ENCODE data around the gene RPS6KC1. TPM values are rescaled to one million over a fixed set of nuclear protein-coding genes. Genes with fewer than 3 reads are reported as not detected.

RPS6KC1 gene
- total RNA-seq, 6 donors from 2014 or later, result 8.3 to 31.4 (median 15.1) TPM

DNA sequence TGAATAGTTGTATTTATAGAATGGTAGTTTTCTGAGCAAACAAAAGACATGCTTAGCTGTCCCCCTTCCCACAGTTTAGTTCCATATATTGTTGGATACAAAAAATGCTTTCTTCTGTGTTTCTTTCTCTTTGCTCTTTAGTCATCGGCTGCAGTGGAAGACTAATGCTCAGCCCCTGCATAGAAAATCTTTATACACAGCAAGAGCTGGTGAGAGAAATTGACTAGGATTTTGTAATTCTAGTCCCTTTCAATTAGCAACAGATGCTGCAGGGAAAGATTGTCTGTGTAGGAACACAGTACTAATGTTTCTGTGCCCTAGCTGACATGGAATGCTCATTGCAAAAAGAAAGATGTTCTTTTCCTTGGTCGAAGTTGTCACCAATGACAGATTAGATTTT, 200.9 kb downstream of the RPS6KC1 start:
- TF ChIP-seq POLR2A (IDR thresholded peaks at IDR 0.05), result no peak
- TF ChIP-seq, protein P1, sequence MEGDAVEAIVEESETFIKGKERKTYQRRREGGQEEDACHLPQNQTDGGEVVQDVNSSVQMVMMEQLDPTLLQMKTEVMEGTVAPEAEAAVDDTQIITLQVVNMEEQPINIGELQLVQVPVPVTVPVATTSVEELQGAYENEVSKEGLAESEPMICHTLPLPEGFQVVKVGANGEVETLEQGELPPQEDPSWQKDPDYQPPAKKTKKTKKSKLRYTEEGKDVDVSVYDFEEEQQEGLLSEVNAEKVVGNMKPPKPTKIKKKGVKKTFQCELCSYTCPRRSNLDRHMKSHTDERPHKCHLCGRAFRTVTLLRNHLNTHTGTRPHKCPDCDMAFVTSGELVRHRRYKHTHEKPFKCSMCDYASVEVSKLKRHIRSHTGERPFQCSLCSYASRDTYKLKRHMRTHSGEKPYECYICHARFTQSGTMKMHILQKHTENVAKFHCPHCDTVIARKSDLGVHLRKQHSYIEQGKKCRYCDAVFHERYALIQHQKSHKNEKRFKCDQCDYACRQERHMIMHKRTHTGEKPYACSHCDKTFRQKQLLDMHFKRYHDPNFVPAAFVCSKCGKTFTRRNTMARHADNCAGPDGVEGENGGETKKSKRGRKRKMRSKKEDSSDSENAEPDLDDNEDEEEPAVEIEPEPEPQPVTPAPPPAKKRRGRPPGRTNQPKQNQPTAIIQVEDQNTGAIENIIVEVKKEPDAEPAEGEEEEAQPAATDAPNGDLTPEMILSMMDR (IDR thresholded peaks at IDR 0.05), result no peak
- no peaks in the 10 kb centered on the region for H3K27me3 ChIP-seq
- no peak for ATAC-seq (ENCODE audit: low FRiP score in 2 of 2)
- H3K36me3 ChIP-seq, result no peaks in the 10 kb centered on the region
- H3K4me3 ChIP-seq, result no peak overlapping the region
- WGBS, 2 donors, result 66 to 75% methylated on average over 2 of the region's 2 CpGs
- H3K27ac ChIP-seq, result no peak overlapping the region
- H3K9me3 ChIP-seq, result no peaks in the 10 kb centered on the region
- H3K4me1 ChIP-seq, result no peaks in the 10 kb centered on the region
- no peak for DNase-seq

- Histone ChIP-seq H3K27ac (no peak overlapping the region), H3K4me3 (no peak overlapping the region), H3K36me3 (no peaks in the 10 kb centered on the region), H3K27me3 (no peaks in the 10 kb centered on the region), H3K9me3 (no peaks in the 10 kb centered on the region), H3K4me1 (no peaks in the 10 kb centered on the region)
- TF ChIP-seq, protein P1 (IDR thresholded peaks at IDR 0.05), result no peak
- TF ChIP-seq EP300 (IDR thresholded peaks at IDR 0.05), result no peak
- TF ChIP-seq POLR2AphosphoS5 (IDR thresholded peaks at IDR 0.05), result no peak
- TF ChIP-seq POLR2A (IDR thresholded peaks at IDR 0.05), result no peak
- 81 to 90% methylated on average over 3 of the region's 3 CpGs for WGBS, 2 donors
- DNase-seq (no peak), ATAC-seq (ENCODE audit: low FRiP score in 2 of 2) (no peak)
Observed at GRCh38 chr1:213256438-213257087, 205.5 kb downstream of the RPS6KC1 start.

DNA sequence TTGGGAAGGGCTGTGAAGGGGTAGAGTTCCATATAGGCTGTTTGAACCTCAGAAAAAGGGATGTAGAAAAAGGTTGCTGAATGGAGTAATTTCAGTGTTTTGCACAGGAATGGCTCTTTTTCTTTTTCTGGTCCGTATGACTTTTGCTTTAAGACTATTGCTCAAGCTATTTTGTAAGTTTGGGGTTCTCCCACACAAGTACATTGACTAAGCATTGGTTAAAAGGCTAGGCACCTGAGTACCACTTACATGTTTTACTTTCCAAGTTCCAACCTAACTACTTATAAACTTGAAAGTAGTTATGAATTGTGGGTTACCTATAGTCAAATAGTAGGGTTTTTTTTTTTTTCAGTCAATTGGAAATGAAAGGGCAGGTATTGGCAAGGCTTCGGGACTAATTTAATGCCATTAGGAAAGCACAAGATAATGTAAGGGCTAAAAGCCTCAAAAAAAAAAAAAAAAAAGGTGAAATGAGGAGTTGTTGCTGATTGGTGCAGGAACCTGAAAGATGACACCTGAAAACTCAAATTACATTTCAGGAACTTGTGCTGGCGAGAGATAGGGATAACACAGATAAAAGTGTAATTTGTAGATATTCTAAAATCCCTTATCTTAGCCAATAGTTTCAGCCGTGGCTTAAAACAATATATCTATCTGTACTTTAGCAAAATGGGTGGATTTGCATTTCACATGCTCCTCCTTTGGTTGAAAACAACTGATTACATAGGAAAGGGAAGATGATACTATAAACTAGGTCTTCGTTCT, 209.5 kb downstream of the RPS6KC1 start:
- Histone ChIP-seq H3K9me3 (no peaks in the 10 kb centered on the region), H3K36me3 (peaks cover 0 to 7% (median 0%) of the 10 kb centered on the region in 4 donors), H3K4me3 (no peak overlapping the region), H3K27me3 (no peaks in the 10 kb centered on the region), H3K27ac (no peak overlapping the region), H3K4me1 (no peaks in the 10 kb centered on the region)
- DNase-seq (no peak), ATAC-seq (ENCODE audit: low FRiP score in 2 of 2) (no peak)
- 70 to 74% methylated on average over 5 of the region's 5 CpGs for WGBS, 2 donors
- TF ChIP-seq POLR2AphosphoS5 (IDR thresholded peaks at IDR 0.05) (no peak), POLR2A (IDR thresholded peaks at IDR 0.05) (no peak), EP300 (IDR thresholded peaks at IDR 0.05) (no peak)
- TF ChIP-seq, protein P1 (IDR thresholded peaks at IDR 0.05), result no peak

DNA sequence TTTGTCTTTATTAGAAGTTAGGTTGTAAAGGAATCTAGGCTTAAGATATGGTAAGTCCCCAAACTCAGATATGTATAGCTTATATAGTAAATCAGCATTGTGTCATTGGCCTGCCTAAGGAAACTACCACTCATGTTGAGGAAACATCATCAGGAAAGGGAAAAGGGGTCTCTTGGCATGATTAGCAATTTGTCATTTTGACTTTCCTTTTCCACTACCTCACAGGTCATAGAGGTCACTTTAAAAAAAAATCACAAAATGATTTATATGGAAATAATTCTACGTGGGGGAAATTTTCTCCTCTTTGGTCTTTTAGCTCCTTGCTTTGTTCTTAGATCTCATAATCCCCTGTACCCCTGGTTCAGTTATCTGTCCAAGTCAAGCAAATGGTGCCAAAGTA, 213.5 kb downstream of the RPS6KC1 start:
- H3K27me3 ChIP-seq, result no peaks in the 10 kb centered on the region
- no peak for ATAC-seq (ENCODE audit: low FRiP score in 2 of 2)
- no peak for DNase-seq
- no peak for TF ChIP-seq POLR2A (IDR thresholded peaks at IDR 0.05)
- H3K4me1 ChIP-seq, result no peaks in the 10 kb centered on the region
- H3K36me3 ChIP-seq, result peaks cover 0 to 7% (median 0%) of the 10 kb centered on the region in 4 donors
- H3K9me3 ChIP-seq, result peaks cover 0 to 11% (median 0%) of the 10 kb centered on the region in 4 donors
- H3K27ac ChIP-seq, result no peak overlapping the region
- WGBS, 2 donors, result 87 to 96% methylated on average over 1 of the region's 1 CpG
- no peak overlapping the region for H3K4me3 ChIP-seq

DNA sequence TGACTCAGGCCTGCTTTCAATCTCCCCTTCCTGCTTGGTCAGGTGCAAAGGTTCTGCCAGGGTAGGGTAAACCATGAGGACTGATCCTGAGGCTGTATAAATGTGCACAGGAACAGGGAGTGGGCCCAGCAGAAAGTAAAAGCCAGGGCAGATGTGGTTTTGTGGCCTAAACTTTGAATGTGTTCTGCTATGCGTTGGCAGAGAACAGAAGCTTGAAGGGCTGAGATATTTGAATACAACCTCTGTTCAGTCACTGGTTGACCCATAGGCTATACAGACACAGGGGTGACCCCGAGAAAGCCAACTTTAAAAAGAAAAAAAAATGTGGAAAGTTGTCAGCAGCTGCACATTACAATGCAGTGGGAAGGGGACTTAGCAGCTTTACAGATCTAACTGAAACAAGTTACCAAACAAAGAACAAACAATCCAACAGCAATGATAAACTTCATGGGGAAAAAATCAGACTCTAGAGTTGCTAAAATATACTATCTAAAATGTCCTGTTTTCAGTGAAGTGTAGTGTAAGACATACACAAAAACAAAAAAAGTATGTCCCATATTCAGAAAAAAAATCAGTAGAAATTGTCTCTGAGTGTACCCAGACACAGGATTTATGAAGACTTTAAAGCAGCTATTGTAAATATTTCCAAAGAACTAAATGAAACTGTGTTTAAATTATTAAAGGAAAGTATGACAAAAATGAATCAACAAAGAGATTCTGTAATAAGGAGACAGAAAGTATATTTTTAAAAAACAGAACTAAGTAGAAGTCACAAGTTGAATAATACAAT, 216.1 kb downstream of the RPS6KC1 start:
- Histone ChIP-seq H3K36me3 (peaks cover 0 to 8% (median 0%) of the 10 kb centered on the region in 4 donors), H3K27ac (no peak overlapping the region), H3K9me3 (peaks cover 0 to 11% (median 0%) of the 10 kb centered on the region in 4 donors), H3K27me3 (no peaks in the 10 kb centered on the region), H3K4me1 (no peaks in the 10 kb centered on the region), H3K4me3 (no peak overlapping the region)
- DNase-seq, result no peak
- no peak for ATAC-seq (ENCODE audit: low FRiP score in 2 of 2)
- WGBS, 2 donors, result 91 to 98% methylated on average over 2 of the region's 2 CpGs
- no peak for TF ChIP-seq EP300 (IDR thresholded peaks at IDR 0.05)
- TF ChIP-seq POLR2AphosphoS5 (IDR thresholded peaks at IDR 0.05), result no peak

Data from upper lobe of left lung (tissue), 6 donors.